ENCODE data around the gene TOP1. TPM values are rescaled to one million over a fixed set of nuclear protein-coding genes. Genes with fewer than 3 reads are reported as not detected.

Gene TOP1
- polyA plus RNA-seq, 1 of the 3 experiments (the other 2 are of a cell fraction), result 11.9 TPM

DNA sequence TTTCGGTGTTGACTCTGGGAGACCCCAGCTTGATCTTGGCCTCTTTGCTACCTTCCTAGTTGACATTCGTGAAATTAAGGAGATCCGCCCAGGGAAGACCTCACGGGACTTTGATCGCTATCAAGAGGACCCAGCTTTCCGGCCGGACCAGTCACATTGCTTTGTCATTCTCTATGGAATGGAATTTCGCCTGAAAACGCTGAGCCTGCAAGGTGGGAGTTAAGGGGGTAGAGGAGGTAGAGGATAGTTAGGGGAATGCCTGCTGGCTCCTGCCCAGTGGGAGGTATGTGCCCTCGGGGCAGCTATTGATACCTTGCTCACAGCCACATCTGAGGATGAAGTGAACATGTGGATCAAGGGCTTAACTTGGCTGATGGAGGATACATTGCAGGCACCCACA is 130.9 kb downstream of the TOP1 start:
- no peak for DNase-seq
- H4K20me1 ChIP-seq (ENCODE audit: insufficient read depth), result peaks cover 62% of the 10 kb centered on the region
- POLR2A ChIA-PET, result no interaction called here
- TF ChIP-seq GATA2 (CRISPR knock-in tag; IDR thresholded peaks at IDR 0.05), result no peak
- TF ChIP-seq, protein P1, sequence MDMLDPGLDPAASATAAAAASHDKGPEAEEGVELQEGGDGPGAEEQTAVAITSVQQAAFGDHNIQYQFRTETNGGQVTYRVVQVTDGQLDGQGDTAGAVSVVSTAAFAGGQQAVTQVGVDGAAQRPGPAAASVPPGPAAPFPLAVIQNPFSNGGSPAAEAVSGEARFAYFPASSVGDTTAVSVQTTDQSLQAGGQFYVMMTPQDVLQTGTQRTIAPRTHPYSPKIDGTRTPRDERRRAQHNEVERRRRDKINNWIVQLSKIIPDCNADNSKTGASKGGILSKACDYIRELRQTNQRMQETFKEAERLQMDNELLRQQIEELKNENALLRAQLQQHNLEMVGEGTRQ (IDR thresholded peaks at IDR 0.05; ENCODE audit: borderline replicate concordance, low read depth, low read length), result no peak
- TF ChIP-seq MXI1 (IDR thresholded peaks at IDR 0.05; ENCODE audit: low read depth, low read length), result no peak
- TF ChIP-seq, protein P2, sequence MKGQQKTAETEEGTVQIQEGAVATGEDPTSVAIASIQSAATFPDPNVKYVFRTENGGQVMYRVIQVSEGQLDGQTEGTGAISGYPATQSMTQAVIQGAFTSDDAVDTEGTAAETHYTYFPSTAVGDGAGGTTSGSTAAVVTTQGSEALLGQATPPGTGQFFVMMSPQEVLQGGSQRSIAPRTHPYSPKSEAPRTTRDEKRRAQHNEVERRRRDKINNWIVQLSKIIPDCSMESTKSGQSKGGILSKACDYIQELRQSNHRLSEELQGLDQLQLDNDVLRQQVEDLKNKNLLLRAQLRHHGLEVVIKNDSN (IDR thresholded peaks at IDR 0.05; ENCODE audit: borderline replicate concordance, low read depth), result no peak
- TF ChIP-seq CHD2 (IDR thresholded peaks at IDR 0.05; ENCODE audit: low read length, partially characterized antibody), result no peak
- TF ChIP-seq RXRA (IDR thresholded peaks at IDR 0.05; ENCODE audit: borderline replicate concordance, low read depth), result no peak
- TF ChIP-seq, protein P3, sequence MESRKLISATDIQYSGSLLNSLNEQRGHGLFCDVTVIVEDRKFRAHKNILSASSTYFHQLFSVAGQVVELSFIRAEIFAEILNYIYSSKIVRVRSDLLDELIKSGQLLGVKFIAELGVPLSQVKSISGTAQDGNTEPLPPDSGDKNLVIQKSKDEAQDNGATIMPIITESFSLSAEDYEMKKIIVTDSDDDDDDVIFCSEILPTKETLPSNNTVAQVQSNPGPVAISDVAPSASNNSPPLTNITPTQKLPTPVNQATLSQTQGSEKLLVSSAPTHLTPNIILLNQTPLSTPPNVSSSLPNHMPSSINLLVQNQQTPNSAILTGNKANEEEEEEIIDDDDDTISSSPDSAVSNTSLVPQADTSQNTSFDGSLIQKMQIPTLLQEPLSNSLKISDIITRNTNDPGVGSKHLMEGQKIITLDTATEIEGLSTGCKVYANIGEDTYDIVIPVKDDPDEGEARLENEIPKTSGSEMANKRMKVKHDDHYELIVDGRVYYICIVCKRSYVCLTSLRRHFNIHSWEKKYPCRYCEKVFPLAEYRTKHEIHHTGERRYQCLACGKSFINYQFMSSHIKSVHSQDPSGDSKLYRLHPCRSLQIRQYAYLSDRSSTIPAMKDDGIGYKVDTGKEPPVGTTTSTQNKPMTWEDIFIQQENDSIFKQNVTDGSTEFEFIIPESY (IDR thresholded peaks at IDR 0.05; ENCODE audit: borderline replicate concordance, low read depth), result no peak
- TF ChIP-seq, protein P4, sequence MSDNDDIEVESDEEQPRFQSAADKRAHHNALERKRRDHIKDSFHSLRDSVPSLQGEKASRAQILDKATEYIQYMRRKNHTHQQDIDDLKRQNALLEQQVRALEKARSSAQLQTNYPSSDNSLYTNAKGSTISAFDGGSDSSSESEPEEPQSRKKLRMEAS (IDR thresholded peaks at IDR 0.05; ENCODE audit: low read depth), result no peak
- TF ChIP-seq RFX5 (IDR thresholded peaks at IDR 0.05; ENCODE audit: low read length), result no peak
- TF ChIP-seq RCOR1 (IDR thresholded peaks at IDR 0.05; ENCODE audit: low read length), result no peak
- no peak for TF ChIP-seq TEAD4 (IDR thresholded peaks at IDR 0.05; ENCODE audit: borderline replicate concordance, insufficient read depth)
- TF ChIP-seq FOSL2 (IDR thresholded peaks at IDR 0.05; ENCODE audit: borderline replicate concordance, low read depth), result no peak
- TF ChIP-seq NFIC (IDR thresholded peaks at IDR 0.05; ENCODE audit: borderline replicate concordance), result no peak
- TF ChIP-seq YY1 (IDR thresholded peaks at IDR 0.05; ENCODE audit: low read depth), result no peak
- TF ChIP-seq, protein P5, sequence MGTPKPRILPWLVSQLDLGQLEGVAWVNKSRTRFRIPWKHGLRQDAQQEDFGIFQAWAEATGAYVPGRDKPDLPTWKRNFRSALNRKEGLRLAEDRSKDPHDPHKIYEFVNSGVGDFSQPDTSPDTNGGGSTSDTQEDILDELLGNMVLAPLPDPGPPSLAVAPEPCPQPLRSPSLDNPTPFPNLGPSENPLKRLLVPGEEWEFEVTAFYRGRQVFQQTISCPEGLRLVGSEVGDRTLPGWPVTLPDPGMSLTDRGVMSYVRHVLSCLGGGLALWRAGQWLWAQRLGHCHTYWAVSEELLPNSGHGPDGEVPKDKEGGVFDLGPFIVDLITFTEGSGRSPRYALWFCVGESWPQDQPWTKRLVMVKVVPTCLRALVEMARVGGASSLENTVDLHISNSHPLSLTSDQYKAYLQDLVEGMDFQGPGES (IDR thresholded peaks at IDR 0.05; ENCODE audit: low read depth, low read length), result no peak
- no peak for TF ChIP-seq EZH2phosphoT487 (IDR thresholded peaks at IDR 0.05; ENCODE audit: borderline replicate concordance, low read depth)
- TF ChIP-seq, protein P6, sequence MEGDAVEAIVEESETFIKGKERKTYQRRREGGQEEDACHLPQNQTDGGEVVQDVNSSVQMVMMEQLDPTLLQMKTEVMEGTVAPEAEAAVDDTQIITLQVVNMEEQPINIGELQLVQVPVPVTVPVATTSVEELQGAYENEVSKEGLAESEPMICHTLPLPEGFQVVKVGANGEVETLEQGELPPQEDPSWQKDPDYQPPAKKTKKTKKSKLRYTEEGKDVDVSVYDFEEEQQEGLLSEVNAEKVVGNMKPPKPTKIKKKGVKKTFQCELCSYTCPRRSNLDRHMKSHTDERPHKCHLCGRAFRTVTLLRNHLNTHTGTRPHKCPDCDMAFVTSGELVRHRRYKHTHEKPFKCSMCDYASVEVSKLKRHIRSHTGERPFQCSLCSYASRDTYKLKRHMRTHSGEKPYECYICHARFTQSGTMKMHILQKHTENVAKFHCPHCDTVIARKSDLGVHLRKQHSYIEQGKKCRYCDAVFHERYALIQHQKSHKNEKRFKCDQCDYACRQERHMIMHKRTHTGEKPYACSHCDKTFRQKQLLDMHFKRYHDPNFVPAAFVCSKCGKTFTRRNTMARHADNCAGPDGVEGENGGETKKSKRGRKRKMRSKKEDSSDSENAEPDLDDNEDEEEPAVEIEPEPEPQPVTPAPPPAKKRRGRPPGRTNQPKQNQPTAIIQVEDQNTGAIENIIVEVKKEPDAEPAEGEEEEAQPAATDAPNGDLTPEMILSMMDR (IDR thresholded peaks at IDR 0.05), result no peak
- TF ChIP-seq FOXJ3 (CRISPR knock-in tag; IDR thresholded peaks at IDR 0.05), result no peak
- no peak for TF ChIP-seq MEF2A (IDR thresholded peaks at IDR 0.05; ENCODE audit: borderline replicate concordance, low read depth)
- no peak overlapping the region for H2AFZ ChIP-seq (ENCODE audit: low read depth)
- no peak overlapping the region for H3K27ac ChIP-seq (ENCODE audit: low read depth in 2 of 2, low read length in 1 of 2)
- H3K9me3 ChIP-seq, result no peaks in the 10 kb centered on the region
- no peak overlapping the region for H3K4me3 ChIP-seq (ENCODE audit: low read depth in 2 of 2, low read length in 1 of 2)
- H3K79me2 ChIP-seq (ENCODE audit: insufficient read depth), result peaks cover 63% of the 10 kb centered on the region
- CTCF ChIA-PET, result interaction anchor here (2.8 to 9.8 kb wide), 2 partner anchors 12 to 196 kb away, joined by 7 to 67 read pairs; no protein-coding TSS in a partner anchor
- no peak overlapping the region for H3K4me2 ChIP-seq
- no peaks in the 10 kb centered on the region for H3K27me3 ChIP-seq (ENCODE audit: insufficient read depth)
- peaks cover 15 to 39% of the 10 kb centered on the region in 2 experiments for H3K36me3 ChIP-seq (replicated peaks in 1 of 2; ENCODE audit: control insufficient read depth in 1 of 2, insufficient read depth in 2 of 2, low read length in 1 of 2)
- H3F3A ChIP-seq (replicated peaks; ENCODE audit: insufficient read depth), result no peaks in the 10 kb centered on the region
- 97% methylated on average over 9 of the region's 10 CpGs for WGBS (ENCODE audit: low lambda C conversion rate)
- peaks cover 0 to 17% of the 10 kb centered on the region in 2 experiments; a peak in 1 of 4 replicates for H3K4me1 ChIP-seq (ENCODE audit: control insufficient read depth in 1 of 2, insufficient read depth in 2 of 2, low read depth in 1 of 2, low read length in 1 of 2)
- H3K9me2 ChIP-seq, result no peaks in the 10 kb centered on the region
- H3K9ac ChIP-seq, result no peak overlapping the region
